SKM-1 treated with dmso at 0.1 percent for 144 hours (cell line): ENCODE results near the gene OR13J1.
"Not testable (repeated sequence)": the region's sequence is repeated elsewhere in the genome, so short reads cannot be mapped to it uniquely, and the experiment has no call there.

Experiments used
- DNase-seq: peaks from one replicate; lab custom pipeline; 2025; ENCODE audit not compliant: unreplicated experiment; lab: John Stamatoyannopoulos, UW

Gene OR13J1

GRCh38 chr9:35905051-35905781 is 35.0 kb upstream of the OR13J1 start:
- no peak for DNase-seq

GRCh38 chr9:35904338-35904737 is 34.1 kb upstream of the OR13J1 start:
- no peak for DNase-seq

- peak; percentile 7 for DNase-seq
Measured at GRCh38 chr9:35903049-35903448, 32.8 kb upstream of the OR13J1 start.

GRCh38 chr9:35899021-35899420 is 28.8 kb upstream of the OR13J1 start:
- no peak for DNase-seq

- no peak for DNase-seq
Measured at GRCh38 chr9:35898337-35898736, 28.1 kb upstream of the OR13J1 start.

GRCh38 chr9:35897376-35898099 is 27.3 kb upstream of the OR13J1 start:
- DNase-seq, result not testable (repeated sequence)

GRCh38 chr9:35896570-35896969 is 26.4 kb upstream of the OR13J1 start:
- DNase-seq, result no peak

GRCh38 chr9:35892051-35892450 is 21.9 kb upstream of the OR13J1 start:
- no peak for DNase-seq

- DNase-seq, result peak; percentile 45
Measured at GRCh38 chr9:35891646-35892045, 21.4 kb upstream of the OR13J1 start.

- not testable (repeated sequence) for DNase-seq
Measured at GRCh38 chr9:35884908-35885307, 14.7 kb upstream of the OR13J1 start.

GRCh38 chr9:35882996-35883395 is 12.8 kb upstream of the OR13J1 start:
- DNase-seq, result no peak

- DNase-seq, result peak; percentile 52
Measured at GRCh38 chr9:35882263-35882848, 12.2 kb upstream of the OR13J1 start.

GRCh38 chr9:35872505-35872904 is 2.3 kb upstream of the OR13J1 start:
- DNase-seq, result no peak

- no peak for DNase-seq
Measured at GRCh38 chr9:35871545-35871944, 1.3 kb upstream of the OR13J1 start.

- no peak for DNase-seq
Measured at GRCh38 chr9:35869621-35870216, 482 bp downstream of the OR13J1 start.

GRCh38 chr9:35868933-35869332 is 1.3 kb downstream of the OR13J1 start:
- no peak for DNase-seq

- no peak for DNase-seq
Measured at GRCh38 chr9:35867538-35867937, 2.7 kb downstream of the OR13J1 start.

- no peak for DNase-seq
Measured at GRCh38 chr9:35864695-35865255, 5.4 kb downstream of the OR13J1 start.

GRCh38 chr9:35863583-35863982 is 6.6 kb downstream of the OR13J1 start:
- DNase-seq, result no peak

GRCh38 chr9:35862328-35862727 is 7.9 kb downstream of the OR13J1 start:
- no peak for DNase-seq

GRCh38 chr9:35861161-35861897 is 8.9 kb downstream of the OR13J1 start:
- no peak for DNase-seq
